Sigmoid colon (tissue), 7 donors: ENCODE measurements around the gene TNNT2. TPM values are rescaled to one million over a fixed set of nuclear protein-coding genes. Genes with fewer than 3 reads are reported as not detected.
A peak's percentile ranks its signal among the peaks of the same experiment; 100 is the strongest.

Source experiments
- DNase-seq: peaks from one replicate; pipeline ENCODE4 v3.0.0-alpha.2; 2019
- H3K27ac ChIP-seq, 4 donors: fragments of 200-600 bp; sonication (generic); one replicate each; pipeline ENCODE4 v1.5.1; 2016 to 2019; ENCODE audit warnings: mild to moderate bottlenecking in 1 of 4
- H3K27me3 ChIP-seq, 3 donors: fragments of 200-600 bp; sonication (generic); one replicate each; pipeline ENCODE4 v1.5.1; 2019; ENCODE audit warnings: mild to moderate bottlenecking in 1 of 3
- H3K36me3 ChIP-seq, 4 donors: fragments of 200-600 bp; sonication (generic); one replicate each; pipeline ENCODE4 v1.5.1; 2016 to 2019
- H3K4me1 ChIP-seq, 4 donors: fragments of 200-600 bp; sonication (generic); one replicate each; pipeline ENCODE4 v1.5.1; 2017 to 2019
- H3K4me3 ChIP-seq, 4 donors: fragments of 200-600 bp; sonication (generic); one replicate each; pipeline ENCODE4 v1.5.1; 2017 to 2019; ENCODE audit warnings: mild to moderate bottlenecking in 2 of 4, moderate library complexity in 1 of 4
- H3K9me3 ChIP-seq, 4 donors: fragments of 200-600 bp in 3 of 4; sonication (generic) in 3 of 4; one replicate each; pipeline versions ENCODE4 v1.5.1 to v1.6.1; 2013 to 2019
- EP300 ChIP-seq, 4 donors: sonication (generic); formaldehyde crosslinking; IDR thresholded peaks; one replicate each; pipeline ENCODE4 v1.6.1; 2017; ENCODE audit warnings: antibody characterized with exemption in 4 of 4
- POLR2A ChIP-seq, 2 donors: fragments of 450-650 bp; IDR thresholded peaks; one replicate each; pipeline ENCODE4 v1.6.1; 2016; ENCODE audit warnings: antibody characterized with exemption in 2 of 2, mild to moderate bottlenecking in 2 of 2, moderate library complexity in 2 of 2
- POLR2AphosphoS5 ChIP-seq, 4 donors: sonication (generic); formaldehyde crosslinking; IDR thresholded peaks; one replicate each; pipeline ENCODE4 v1.6.1; 2017; ENCODE audit warnings: antibody characterized with exemption in 4 of 4
- WGBS, 2 donors: extraction: QIAGEN DNeasy Blood & Tissue Kit; methylation state at CpG; one replicate each; pipeline ENCODE4 v1.1.7; 2013; 5-methylcytosine and 5-hydroxymethylcytosine counted together
- intact Hi-C: fragments of 100-400 bp; cut with DNase I; formaldehyde crosslinking; loops from one replicate; pipeline ENCODE4 v1.15.1; 2023
- polyA plus RNA-seq, 3 donors: library from polyadenylated mRNA; stranded (reverse); fragments of 200-250 nt; gene quantifications; one replicate each; pipeline ENCODE4 v1.2.3, GENCODE V29; 2013
- total RNA-seq, 4 donors: library from RNA; depleted of rRNA; stranded (reverse); fragments of >200 nt; gene quantifications; one replicate each; pipeline ENCODE4 v1.1.0, GENCODE V29; 2016
- TF ChIP-seq, protein P1 (sequence below), 4 experiments: fragments of 450-650 bp in 3 of 4; fragments of 200-600 bp in 1 of 4; IDR thresholded peaks; one replicate each; pipeline ENCODE4 v1.5.1; 2016 to 2019; ENCODE audit warnings: antibody characterized with exemption in 4 of 4, mild to moderate bottlenecking in 3 of 4, moderate library complexity in 2 of 4
- donor health status: healthy with polysubstance abuse.
- donor health status: Bipolar disorder and iron deficiency.
- donor health status: healthy.

The TNNT2 gene
- total and polyA plus RNA-seq, 7 donors: 0.81 to 34.9 (median 3.9) TPM; not detected in 3

DNA sequence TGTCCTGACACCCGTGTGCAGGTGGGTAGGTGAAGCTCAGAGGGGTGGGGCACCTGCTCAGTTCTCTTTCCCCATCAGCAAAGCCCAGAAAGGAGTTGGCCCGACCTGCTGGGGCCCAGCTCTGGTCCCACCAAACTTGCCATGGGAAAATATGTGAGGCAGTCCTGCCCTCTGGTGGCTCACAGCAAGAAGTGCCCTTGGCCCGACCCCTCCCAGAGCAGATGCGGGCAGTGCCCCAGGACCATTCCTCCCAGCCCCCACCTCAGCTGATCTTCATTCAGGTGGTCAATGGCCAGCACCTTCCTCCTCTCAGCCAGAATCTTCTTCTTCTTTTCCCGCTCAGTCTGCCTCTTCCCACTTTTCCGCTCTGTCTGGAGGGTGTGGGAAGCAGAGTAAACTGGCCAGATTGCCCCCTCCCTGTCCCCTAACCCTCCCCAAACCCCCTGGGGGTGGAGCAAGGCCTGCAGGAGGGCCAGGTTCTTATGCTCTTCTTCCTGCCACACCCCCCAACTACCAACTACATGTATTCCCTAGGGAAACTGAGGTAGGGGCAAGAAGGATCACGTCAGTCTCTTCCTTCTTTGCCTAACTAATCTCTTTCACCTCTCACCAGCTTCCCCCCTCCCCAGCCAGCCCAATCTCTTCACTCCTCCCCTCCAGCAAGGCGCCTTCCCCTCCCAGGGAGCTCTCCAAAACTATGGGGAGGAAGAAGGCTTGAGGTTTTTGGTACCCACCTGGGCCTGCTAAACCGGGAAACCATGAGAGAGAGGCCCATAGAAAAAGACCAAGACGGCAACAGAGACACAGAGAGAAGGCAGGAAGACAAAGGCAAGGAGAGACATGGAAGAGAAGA lies 15.6 kb downstream of the TNNT2 start:
- intact Hi-C loops: loop anchor here (1.0 kb wide), 1 partner anchor 108 kb away; no protein-coding TSS in a partner anchor
- no peak for DNase-seq
- Histone ChIP-seq H3K27ac (no peak overlapping the region), H3K4me3 (no peak overlapping the region), H3K36me3 (no peaks in the 10 kb centered on the region), H3K9me3 (no peaks in the 10 kb centered on the region), H3K4me1 (no peaks in the 10 kb centered on the region), H3K27me3 (no peaks in the 10 kb centered on the region)
- WGBS, 2 donors: 40% methylated on average over 10 of the region's 10 CpGs
- TF ChIP-seq POLR2A (IDR thresholded peaks at IDR 0.05): no peak
- no peak for TF ChIP-seq EP300 (IDR thresholded peaks at IDR 0.05)
- TF ChIP-seq POLR2AphosphoS5 (IDR thresholded peaks at IDR 0.05): no peak
- TF ChIP-seq, protein P1, sequence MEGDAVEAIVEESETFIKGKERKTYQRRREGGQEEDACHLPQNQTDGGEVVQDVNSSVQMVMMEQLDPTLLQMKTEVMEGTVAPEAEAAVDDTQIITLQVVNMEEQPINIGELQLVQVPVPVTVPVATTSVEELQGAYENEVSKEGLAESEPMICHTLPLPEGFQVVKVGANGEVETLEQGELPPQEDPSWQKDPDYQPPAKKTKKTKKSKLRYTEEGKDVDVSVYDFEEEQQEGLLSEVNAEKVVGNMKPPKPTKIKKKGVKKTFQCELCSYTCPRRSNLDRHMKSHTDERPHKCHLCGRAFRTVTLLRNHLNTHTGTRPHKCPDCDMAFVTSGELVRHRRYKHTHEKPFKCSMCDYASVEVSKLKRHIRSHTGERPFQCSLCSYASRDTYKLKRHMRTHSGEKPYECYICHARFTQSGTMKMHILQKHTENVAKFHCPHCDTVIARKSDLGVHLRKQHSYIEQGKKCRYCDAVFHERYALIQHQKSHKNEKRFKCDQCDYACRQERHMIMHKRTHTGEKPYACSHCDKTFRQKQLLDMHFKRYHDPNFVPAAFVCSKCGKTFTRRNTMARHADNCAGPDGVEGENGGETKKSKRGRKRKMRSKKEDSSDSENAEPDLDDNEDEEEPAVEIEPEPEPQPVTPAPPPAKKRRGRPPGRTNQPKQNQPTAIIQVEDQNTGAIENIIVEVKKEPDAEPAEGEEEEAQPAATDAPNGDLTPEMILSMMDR (IDR thresholded peaks at IDR 0.05): peak in 3 of 4 experiments; percentile 48 to 67 (median 64)

DNA sequence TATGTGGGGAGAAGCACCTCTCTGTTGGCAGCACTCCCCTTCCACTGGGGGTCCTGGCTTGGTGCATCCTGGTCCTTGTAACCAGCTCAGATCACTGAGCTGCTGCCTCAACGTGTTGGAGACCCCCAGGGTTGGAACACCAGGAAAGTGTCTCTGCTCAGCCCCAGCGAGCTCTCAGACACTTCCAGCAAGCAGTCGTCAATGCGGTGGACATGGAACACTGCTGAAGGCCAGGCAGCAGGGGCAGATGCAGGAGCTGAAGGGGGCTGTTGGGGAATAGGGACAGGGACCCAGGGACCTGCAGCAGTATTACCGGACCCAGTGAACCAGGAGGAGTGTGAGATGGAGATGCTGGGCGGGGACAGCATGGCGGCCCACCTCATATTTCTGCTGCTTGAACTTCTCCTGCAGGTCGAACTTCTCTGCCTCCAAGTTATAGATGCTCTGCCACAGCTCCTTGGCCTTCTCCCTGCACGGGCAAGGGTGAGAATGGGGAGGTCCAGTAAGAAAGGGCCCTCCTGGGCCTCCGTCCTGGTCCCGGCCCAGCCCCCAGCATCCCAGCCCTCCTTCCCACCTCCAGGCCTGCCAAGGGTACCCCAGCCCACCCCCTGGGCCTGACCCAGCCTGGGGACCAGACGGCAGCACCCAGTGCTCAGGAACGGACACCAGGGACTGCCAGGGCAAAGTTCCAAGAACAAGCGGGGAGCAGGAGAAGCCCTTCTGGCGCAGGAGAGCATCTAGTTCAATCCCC lies 16.4 kb downstream of the TNNT2 start:
- no peaks in the 10 kb centered on the region for H3K4me1 ChIP-seq
- no peaks in the 10 kb centered on the region for H3K36me3 ChIP-seq
- 76 to 84% methylated on average over 15 of the region's 15 CpGs for WGBS, 2 donors
- DNase-seq: no peak
- no peaks in the 10 kb centered on the region for H3K27me3 ChIP-seq
- intact Hi-C loops: loop anchor here (1.0 kb wide), 1 partner anchor 107 kb away; no protein-coding TSS in a partner anchor
- TF ChIP-seq POLR2AphosphoS5 (IDR thresholded peaks at IDR 0.05) (no peak), POLR2A (IDR thresholded peaks at IDR 0.05) (no peak), EP300 (IDR thresholded peaks at IDR 0.05) (no peak)
- TF ChIP-seq, protein P1 (IDR thresholded peaks at IDR 0.05): no peak
- H3K27ac ChIP-seq: no peak overlapping the region
- no peak overlapping the region for H3K4me3 ChIP-seq
- no peaks in the 10 kb centered on the region for H3K9me3 ChIP-seq

DNA sequence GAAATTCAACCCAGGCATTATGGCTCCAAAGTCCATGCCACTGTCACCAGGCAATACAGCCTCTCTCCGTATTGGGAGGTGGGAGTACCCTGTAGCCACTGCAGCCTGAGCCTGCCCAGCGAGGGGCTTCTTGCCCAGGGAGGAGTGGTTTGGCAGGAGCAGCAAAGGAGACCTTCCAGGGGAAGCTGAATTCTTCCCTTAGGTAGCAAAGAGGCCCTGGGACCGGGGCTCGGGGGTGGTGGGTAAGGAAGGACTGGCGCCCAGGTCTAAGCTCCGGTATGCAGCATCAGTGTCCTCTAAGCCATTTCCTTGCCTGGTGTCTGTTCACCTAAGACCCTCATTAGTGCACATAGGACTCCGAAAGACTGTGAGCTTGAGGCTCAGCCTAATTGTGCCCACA lies 17.0 kb downstream of the TNNT2 start:
- WGBS, 2 donors: 73 to 86% methylated on average over 7 of the region's 7 CpGs

DNA sequence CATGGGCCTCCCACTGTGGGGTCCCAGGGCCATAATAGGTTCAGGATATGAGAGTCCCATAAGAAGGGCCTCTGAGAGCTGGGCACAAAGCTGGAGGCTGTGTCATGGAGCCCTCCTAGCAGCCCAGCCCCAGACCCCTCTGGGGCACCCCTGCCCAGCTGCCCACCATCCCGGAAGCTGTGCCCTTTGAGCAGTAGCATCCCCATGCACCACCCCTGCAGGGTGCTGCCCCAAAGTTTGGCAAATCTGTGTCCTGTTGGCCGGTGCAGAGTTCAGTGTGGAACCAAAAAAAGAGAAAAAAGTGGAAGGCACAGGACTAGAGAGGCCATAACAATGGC lies 17.6 kb downstream of the TNNT2 start:
- TF ChIP-seq POLR2A (IDR thresholded peaks at IDR 0.05) (no peak), EP300 (IDR thresholded peaks at IDR 0.05) (no peak), POLR2AphosphoS5 (IDR thresholded peaks at IDR 0.05) (no peak)
- TF ChIP-seq, protein P1 (IDR thresholded peaks at IDR 0.05): no peak
- Histone ChIP-seq H3K27ac (no peak overlapping the region), H3K27me3 (no peaks in the 10 kb centered on the region), H3K4me3 (no peak overlapping the region), H3K9me3 (no peaks in the 10 kb centered on the region), H3K36me3 (no peaks in the 10 kb centered on the region), H3K4me1 (no peaks in the 10 kb centered on the region)
- no peak for DNase-seq
- intact Hi-C loops: no loop called here
- 89 to 92% methylated on average over 2 of the region's 2 CpGs for WGBS, 2 donors

More for the DNA sequence above, 17.0 kb downstream of the TNNT2 start:
- H3K4me1 ChIP-seq: no peaks in the 10 kb centered on the region
- no peaks in the 10 kb centered on the region for H3K27me3 ChIP-seq
- DNase-seq: no peak
- no peak overlapping the region for H3K4me3 ChIP-seq
- TF ChIP-seq POLR2AphosphoS5 (IDR thresholded peaks at IDR 0.05): no peak
- no peak for TF ChIP-seq EP300 (IDR thresholded peaks at IDR 0.05)
- TF ChIP-seq, protein P1 (IDR thresholded peaks at IDR 0.05): no peak
- TF ChIP-seq POLR2A (IDR thresholded peaks at IDR 0.05): no peak
- intact Hi-C loops: no loop called here
- H3K9me3 ChIP-seq: no peaks in the 10 kb centered on the region
- H3K36me3 ChIP-seq: no peaks in the 10 kb centered on the region
- H3K27ac ChIP-seq: no peak overlapping the region
